Liver (tissue), 3 donors: ENCODE results near the gene CDC37.

Experiments
- CTCF ChIP-seq: fragments of 150-350 bp; IDR thresholded peaks from 2 replicates; pipeline ENCODE4 v1.5.1; 2017; ENCODE audit warnings: improper control_type of control experiment, low read depth, low read length; ENCODE audit not compliant: missing input control
- EGR1 ChIP-seq, 2 donors: IDR thresholded peaks; 2 replicates each; pipeline ENCODE4 v1.6.1; 2016 to 2018; ENCODE audit warnings: antibody characterized with exemption in 2 of 2, low read depth in 2 of 2
- FOXA1 ChIP-seq: IDR thresholded peaks from 2 replicates; pipeline ENCODE4 v1.6.1; 2016; ENCODE audit warnings: antibody characterized with exemption
- JUND ChIP-seq, 2 donors: IDR thresholded peaks; 2 replicates each; pipeline ENCODE4 v1.6.1; 2016; ENCODE audit warnings: antibody characterized with exemption in 2 of 2
- NR2F2 ChIP-seq: IDR thresholded peaks from 2 replicates; pipeline ENCODE4 v1.6.1; 2016; ENCODE audit warnings: antibody characterized with exemption
- RAD21 ChIP-seq, 2 donors: IDR thresholded peaks; 2 replicates each; pipeline ENCODE4 v1.6.1; 2016; ENCODE audit warnings: antibody characterized with exemption in 2 of 2, mild to moderate bottlenecking in 2 of 2
- SP1 ChIP-seq: IDR thresholded peaks from 2 replicates; pipeline ENCODE4 v1.6.1; 2018; ENCODE audit warnings: antibody characterized with exemption, mild to moderate bottlenecking
- TAF1 ChIP-seq: conservative IDR thresholded peaks from 2 replicates; pipeline ENCODE4 v1.6.1; 2016; ENCODE audit warnings: antibody characterized with exemption, mild to moderate bottlenecking
- TF ChIP-seq, protein P1 (sequence below): IDR thresholded peaks from 2 replicates; pipeline ENCODE4 v1.6.1; 2016; ENCODE audit warnings: antibody characterized with exemption
- TF ChIP-seq, protein P2 (sequence below): IDR thresholded peaks from 2 replicates; pipeline ENCODE4 v1.6.1; 2016; ENCODE audit warnings: antibody characterized with exemption
- donor health status: healthy.
- donor health status: healthy.

GRCh38 chr19:10407096-10407495, 3.8 kb upstream of the CDC37 start:
- TF ChIP-seq CTCF (no peak), SP1 (no peak), NR2F2 (no peak), EGR1 (IDR thresholded peaks at IDR 0.05; ENCODE audit: low read depth in 2 of 2) (no peak), RAD21 (IDR thresholded peaks at IDR 0.05) (no peak), FOXA1 (no peak), JUND (IDR thresholded peaks at IDR 0.05) (no peak), TAF1 (no peak)
- TF ChIP-seq, protein P1, sequence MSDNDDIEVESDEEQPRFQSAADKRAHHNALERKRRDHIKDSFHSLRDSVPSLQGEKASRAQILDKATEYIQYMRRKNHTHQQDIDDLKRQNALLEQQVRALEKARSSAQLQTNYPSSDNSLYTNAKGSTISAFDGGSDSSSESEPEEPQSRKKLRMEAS, result no peak
- TF ChIP-seq, protein P2, sequence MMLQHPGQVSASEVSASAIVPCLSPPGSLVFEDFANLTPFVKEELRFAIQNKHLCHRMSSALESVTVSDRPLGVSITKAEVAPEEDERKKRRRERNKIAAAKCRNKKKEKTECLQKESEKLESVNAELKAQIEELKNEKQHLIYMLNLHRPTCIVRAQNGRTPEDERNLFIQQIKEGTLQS, result no peak
